Mesenchymal stem cell (in vitro differentiated cells and primary cell): ENCODE measurements around the gene RFTN2.

Experiments
- DNase-seq: peaks from one replicate; pipeline ENCODE4 v3.0.0-alpha.2; 2013
- H2AFZ ChIP-seq: one replicate; pipeline ENCODE4 v1.6.1; 2013; ENCODE audit warnings: low read depth, mild to moderate bottlenecking, control low read depth, inconsistent platforms, low read length, moderate library complexity
- H2AK5ac ChIP-seq: 2 replicates; pipeline ENCODE4 v1.6.1; 2013; ENCODE audit warnings: low read length, moderate library complexity, mild to moderate bottlenecking, inconsistent platforms; ENCODE audit not compliant: severe bottlenecking
- H2BK120ac ChIP-seq: one replicate; pipeline ENCODE4 v1.6.1; 2013; ENCODE audit warnings: low read depth, mild to moderate bottlenecking, inconsistent platforms, low read length, moderate library complexity
- H2BK12ac ChIP-seq, 2 experiments: one replicate each; pipeline ENCODE4 v1.6.1; 2013; ENCODE audit warnings: inconsistent platforms in 2 of 2, low read length in 2 of 2, mild to moderate bottlenecking in 2 of 2, moderate library complexity in 2 of 2, control low read depth in 1 of 2
- H2BK15ac ChIP-seq: one replicate; pipeline ENCODE4 v1.6.1; 2013; ENCODE audit warnings: mild to moderate bottlenecking, low read depth, inconsistent platforms; ENCODE audit not compliant: poor library complexity, severe bottlenecking
- H2BK5ac ChIP-seq: 2 replicates; pipeline ENCODE4 v1.6.1; 2013; ENCODE audit warnings: low read depth, mild to moderate bottlenecking, low read length, control low read depth, inconsistent platforms; ENCODE audit not compliant: poor library complexity, severe bottlenecking
- H3K14ac ChIP-seq, 2 experiments: one replicate each; pipeline ENCODE4 v1.6.1; 2013; ENCODE audit warnings: inconsistent platforms in 2 of 2, low read length in 2 of 2, control low read depth in 1 of 2, mild to moderate bottlenecking in 1 of 2, moderate library complexity in 1 of 2
- H3K18ac ChIP-seq, 2 experiments: one replicate each; pipeline ENCODE4 v1.6.1; 2013; ENCODE audit warnings: inconsistent platforms in 2 of 2, low read length in 2 of 2, control low read depth in 1 of 2, low read depth in 1 of 2, mild to moderate bottlenecking in 1 of 2
- H3K23ac ChIP-seq, 2 experiments: one replicate each; pipeline ENCODE4 v1.6.1; 2013; ENCODE audit warnings: inconsistent platforms in 2 of 2, low read length in 2 of 2, mild to moderate bottlenecking in 2 of 2, moderate library complexity in 2 of 2, control low read depth in 1 of 2
- H3K27ac ChIP-seq: 2 replicates; pipeline ENCODE4 v1.5.1; 2013; ENCODE audit warnings: mild to moderate bottlenecking, moderate library complexity, low read length, control low read depth, inconsistent platforms; ENCODE audit not compliant: poor library complexity, severe bottlenecking
- H3K27me3 ChIP-seq, 2 experiments: 2 replicates each; pipeline versions ENCODE4 v1.6.1 to v1.7.0; 2013; ENCODE audit warnings: low read length in 2 of 2, mild to moderate bottlenecking in 2 of 2, moderate library complexity in 2 of 2, control low read depth in 1 of 2, inconsistent platforms in 1 of 2; ENCODE audit not compliant: control insufficient read depth in 1 of 2, insufficient read depth in 1 of 2
- H3K36me3 ChIP-seq, 2 experiments: 2 replicates each; pipeline versions ENCODE4 v1.6.1 to v1.7.0; 2013; ENCODE audit warnings: low read length in 2 of 2, control low read depth in 1 of 2, inconsistent platforms in 1 of 2, low read depth in 1 of 2, mild to moderate bottlenecking in 1 of 2; ENCODE audit not compliant: insufficient read depth in 2 of 2, control insufficient read depth in 1 of 2
- H3K4ac ChIP-seq, 2 experiments: one replicate each; pipeline ENCODE4 v1.6.1; 2013; ENCODE audit warnings: inconsistent platforms in 2 of 2, low read length in 2 of 2, mild to moderate bottlenecking in 2 of 2, moderate library complexity in 2 of 2, control low read depth in 1 of 2, low read depth in 1 of 2
- H3K4me1 ChIP-seq: 2 replicates; pipeline ENCODE4 v1.6.1; 2013; ENCODE audit warnings: low read depth, low read length, control low read depth; ENCODE audit not compliant: control insufficient read depth, insufficient read depth
- H3K4me2 ChIP-seq: 2 replicates; pipeline ENCODE4 v1.6.1; 2013; ENCODE audit warnings: low read length, mild to moderate bottlenecking, inconsistent platforms; ENCODE audit not compliant: poor library complexity, severe bottlenecking
- H3K4me3 ChIP-seq, 2 experiments: 2 replicates each; pipeline versions ENCODE4 v1.5.1 to v1.7.0; 2013; ENCODE audit warnings: low read length in 2 of 2, mild to moderate bottlenecking in 2 of 2, control low read depth in 1 of 2, low read depth in 1 of 2; ENCODE audit not compliant: insufficient read depth in 1 of 2
- H3K79me1 ChIP-seq: replicated peaks from 2 replicates; pipeline ENCODE4 v1.6.1; 2013; ENCODE audit warnings: mild to moderate bottlenecking, control low read depth, low read length, inconsistent platforms; ENCODE audit not compliant: poor library complexity, severe bottlenecking
- H3K9ac ChIP-seq: 2 replicates; pipeline ENCODE4 v1.7.0; 2013; ENCODE audit warnings: mild to moderate bottlenecking, low read length, moderate library complexity
- H3K9me3 ChIP-seq: 2 replicates; pipeline ENCODE4 v1.7.0; 2013; ENCODE audit warnings: mild to moderate bottlenecking, low read length; ENCODE audit not compliant: control insufficient read depth
- H4K8ac ChIP-seq: one replicate; pipeline ENCODE4 v1.6.1; 2013; ENCODE audit warnings: inconsistent platforms, mild to moderate bottlenecking, low read length, moderate library complexity
- H4K91ac ChIP-seq: one replicate; pipeline ENCODE4 v1.6.1; 2013; ENCODE audit warnings: mild to moderate bottlenecking, low read length, inconsistent platforms
- WGBS: methylation state at CpG from one replicate; pipeline ENCODE4 v1.1.7; 2013; ENCODE audit warnings: mixed read lengths; 5-methylcytosine and 5-hydroxymethylcytosine counted together

The RFTN2 gene

DNA sequence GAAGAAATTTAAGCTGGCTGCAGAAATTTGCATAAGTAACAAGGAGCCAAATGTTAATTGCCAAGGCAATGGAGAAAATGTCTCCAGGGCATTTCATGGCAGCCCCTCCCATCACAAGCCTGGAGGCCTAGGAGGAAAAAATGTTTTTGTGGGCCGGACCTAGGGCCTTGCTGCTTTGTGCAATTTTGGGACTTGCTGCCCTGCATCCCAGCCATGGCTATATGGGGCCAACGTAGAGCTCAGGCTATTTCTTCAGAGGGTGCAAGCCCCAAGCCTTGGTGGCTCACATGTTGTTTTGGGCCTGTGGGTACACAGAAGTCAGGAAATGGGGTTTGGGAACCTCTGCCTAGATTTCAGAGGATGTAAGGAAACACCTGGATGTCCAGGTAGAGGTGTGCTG, 101.8 kb downstream of the RFTN2 start:
- Histone ChIP-seq H3K79me1 (peaks cover 4% of the 10 kb centered on the region), H2AK5ac (no peak overlapping the region), H2BK120ac (no peak overlapping the region), H3K4me3 (no peak overlapping the region), H3K27me3 (no peaks in the 10 kb centered on the region), H2BK5ac (no peak overlapping the region), H3K23ac (no peak overlapping the region), H3K4ac (no peak overlapping the region), H3K9ac (no peak overlapping the region), H3K27ac (no peak overlapping the region), H4K8ac (no peak overlapping the region), H4K91ac (no peak overlapping the region), H3K4me2 (no peak overlapping the region), H3K9me3 (peaks cover 5% of the 10 kb centered on the region), H2AFZ (no peak overlapping the region), H2BK15ac (no peak overlapping the region), H3K4me1 (peaks cover 8% of the 10 kb centered on the region), H3K14ac (no peak overlapping the region), H3K36me3 (peaks cover 10 to 13% of the 10 kb centered on the region in 2 experiments), H2BK12ac (no peak overlapping the region), H3K18ac (no peak overlapping the region)
- DNase-seq: no peak
- 98% methylated on average over 2 of the region's 2 CpGs for WGBS

DNA sequence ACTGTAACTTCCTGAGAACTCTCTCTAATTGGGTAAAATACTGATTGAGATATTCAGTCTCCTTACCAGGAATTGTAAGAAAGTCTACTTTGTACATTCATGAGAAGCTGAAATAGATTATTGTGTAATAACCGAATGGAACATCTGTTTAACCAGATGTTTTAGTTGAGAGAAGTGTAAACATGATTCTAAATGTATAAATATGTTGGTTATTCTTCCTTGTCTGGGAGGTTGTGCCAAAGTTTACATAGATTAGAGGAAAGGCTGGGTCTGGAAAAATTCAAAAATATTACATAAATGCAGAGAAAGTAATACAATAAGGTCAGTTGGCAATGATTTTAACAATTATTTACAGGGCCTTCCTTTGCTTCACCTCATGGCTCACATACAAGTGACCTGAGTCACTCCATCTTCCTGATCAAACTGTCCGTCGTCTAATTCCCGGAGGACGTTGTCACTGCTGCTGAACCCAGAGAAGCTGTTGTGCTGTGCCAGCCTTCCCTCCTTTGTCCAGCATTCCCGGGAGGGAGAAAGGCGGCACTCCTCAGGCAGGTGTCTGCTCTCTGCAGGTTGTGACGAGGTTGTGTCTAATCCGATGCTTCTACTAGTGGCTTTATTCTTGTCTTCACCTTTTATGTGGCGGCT, 103.6 kb downstream of the RFTN2 start:
- Histone ChIP-seq H4K91ac (no peak overlapping the region), H3K79me1 (peaks cover 6% of the 10 kb centered on the region), H3K4me2 (no peak overlapping the region), H4K8ac (peak overlapping the region; percentile 77), H2BK15ac (no peak overlapping the region), H3K4me3 (no peak overlapping the region), H2BK12ac (no peak overlapping the region), H3K23ac (no peak overlapping the region), H3K4ac (no peak overlapping the region), H3K27ac (peak overlapping the region; percentile 29), H3K27me3 (no peaks in the 10 kb centered on the region), H2AK5ac (no peak overlapping the region), H3K4me1 (peaks cover 6% of the 10 kb centered on the region), H2BK5ac (no peak overlapping the region), H3K36me3 (peaks cover 10 to 13% of the 10 kb centered on the region in 2 experiments), H2AFZ (no peak overlapping the region), H3K9me3 (peaks cover 5% of the 10 kb centered on the region), H3K9ac (no peak overlapping the region), H2BK120ac (no peak overlapping the region), H3K14ac (no peak overlapping the region), H3K18ac (no peak overlapping the region)
- peak; percentile 46 for DNase-seq
- 57% methylated on average over 10 of the region's 10 CpGs for WGBS

DNA sequence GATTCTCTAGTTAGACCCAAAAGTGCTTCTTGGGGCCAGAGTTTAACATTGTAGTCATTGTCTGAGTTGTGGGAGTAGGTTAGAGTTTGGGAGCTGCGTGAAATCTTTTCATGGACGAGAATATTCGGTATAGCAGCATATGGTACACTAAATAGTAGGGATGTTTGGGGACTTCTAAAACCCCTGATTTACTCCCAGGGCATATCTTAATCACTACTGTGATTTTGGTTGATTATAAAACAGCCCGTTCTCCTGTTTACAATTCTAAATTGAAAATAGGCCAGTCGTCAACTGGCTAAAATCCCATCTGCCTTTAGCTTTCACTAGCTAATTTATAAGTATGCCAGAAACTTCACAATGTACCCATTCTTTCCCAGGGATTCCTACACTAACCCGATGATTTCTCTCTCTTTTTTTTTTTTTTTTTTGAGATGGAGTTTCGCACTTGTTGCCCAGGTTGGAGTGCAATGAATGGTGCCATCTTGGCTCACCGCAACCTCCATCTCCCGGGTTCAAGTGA, 115.2 kb downstream of the RFTN2 start:
- Histone ChIP-seq H3K18ac (no peak overlapping the region), H3K27me3 (no peaks in the 10 kb centered on the region), H3K9ac (no peak overlapping the region), H3K4ac (no peak overlapping the region), H2BK120ac (no peak overlapping the region), H4K8ac (no peak overlapping the region), H3K27ac (no peak overlapping the region), H4K91ac (no peak overlapping the region), H3K36me3 (peaks cover 18 to 31% of the 10 kb centered on the region in 2 experiments), H2BK15ac (no peak overlapping the region), H2BK12ac (no peak overlapping the region), H2AFZ (no peak overlapping the region), H3K4me2 (no peak overlapping the region), H3K9me3 (no peaks in the 10 kb centered on the region), H3K4me3 (no peak overlapping the region), H3K14ac (no peak overlapping the region), H2AK5ac (no peak overlapping the region), H3K4me1 (no peaks in the 10 kb centered on the region), H3K79me1 (peaks cover 4% of the 10 kb centered on the region), H2BK5ac (no peak overlapping the region), H3K23ac (no peak overlapping the region)
- DNase-seq: no peak
- WGBS: 97% methylated on average over 5 of the region's 9 CpGs

DNA sequence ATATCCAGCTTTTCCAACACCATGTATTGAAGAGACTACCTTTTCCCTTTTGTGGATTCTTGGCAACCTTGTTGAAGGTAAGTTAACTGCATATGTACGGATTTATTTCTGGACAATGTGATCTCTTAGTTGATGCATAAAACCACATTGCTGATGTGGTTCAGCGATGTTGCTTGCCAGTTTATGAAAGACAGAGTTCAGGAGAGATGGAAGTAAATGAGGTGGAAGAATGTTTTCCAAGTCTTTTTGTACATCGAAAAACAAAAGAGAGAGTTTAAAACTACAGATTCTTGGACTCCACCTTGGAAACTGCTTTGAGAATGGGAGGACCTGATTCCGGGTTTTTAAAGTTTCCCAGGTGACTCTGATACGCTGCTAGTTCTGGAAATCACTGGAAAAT, 115.7 kb downstream of the RFTN2 start:
- DNase-seq: no peak
- Histone ChIP-seq H3K9me3 (no peaks in the 10 kb centered on the region), H3K4me3 (no peak overlapping the region), H2BK12ac (no peak overlapping the region), H3K9ac (no peak overlapping the region), H3K27me3 (no peaks in the 10 kb centered on the region), H3K4me2 (no peak overlapping the region), H3K4me1 (no peaks in the 10 kb centered on the region), H3K14ac (no peak overlapping the region), H2AFZ (no peak overlapping the region), H4K8ac (no peak overlapping the region), H3K23ac (no peak overlapping the region), H3K18ac (no peak overlapping the region), H2BK120ac (no peak overlapping the region), H3K4ac (no peak overlapping the region), H2AK5ac (no peak overlapping the region), H4K91ac (no peak overlapping the region), H3K36me3 (peaks cover 20 to 36% of the 10 kb centered on the region in 2 experiments), H3K27ac (no peak overlapping the region), H3K79me1 (peaks cover 4% of the 10 kb centered on the region), H2BK5ac (no peak overlapping the region), H2BK15ac (no peak overlapping the region)
- 99% methylated on average over 4 of the region's 5 CpGs for WGBS
